Activated CD4-positive, alpha-beta T cell treated with anti-CD3 and anti-CD28 coated beads, Interleukin-2, amount 50 U/mL, for 48 hours (primary cell): ENCODE measurements around the gene GMDS.

Experiments
- DNase-seq, 2 experiments: peaks; one replicate each; pipeline ENCODE4 v3.0.0-alpha.2; 2020

GMDS gene

DNA sequence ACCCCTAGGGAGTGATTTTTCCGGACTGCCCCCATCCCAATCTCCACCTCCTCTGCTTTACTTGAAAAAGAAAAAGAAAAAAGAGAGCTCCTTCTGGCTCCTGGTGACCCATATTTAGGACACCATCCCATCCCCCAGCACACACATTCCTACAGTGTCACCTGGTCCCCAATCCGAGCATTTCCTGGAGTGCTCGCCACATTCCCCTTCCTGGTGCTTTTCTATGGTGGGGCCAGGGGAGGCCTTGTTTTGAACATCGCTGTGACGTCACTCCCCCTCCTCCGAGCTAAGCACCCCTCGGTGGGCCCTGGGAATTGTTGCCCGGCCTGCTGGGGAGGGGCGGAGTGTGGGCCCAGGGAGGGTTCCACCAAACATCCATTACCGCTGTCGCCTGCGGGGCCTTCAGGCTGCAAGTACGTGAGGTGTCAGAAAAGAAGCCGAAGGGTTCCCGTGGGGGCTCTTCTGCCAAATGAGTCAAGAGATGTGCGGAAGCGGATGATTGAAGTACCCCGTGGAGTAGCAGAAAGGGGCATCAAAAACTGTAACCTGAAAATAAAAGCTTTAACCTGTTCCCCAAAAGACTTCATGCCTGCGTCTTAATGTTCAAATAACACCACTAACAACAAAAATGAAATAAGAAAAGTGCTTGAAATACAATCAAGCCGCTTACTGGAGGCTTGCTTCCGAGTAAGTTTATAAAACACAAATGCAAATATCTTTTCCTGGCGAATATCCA is 638.5 kb downstream of the GMDS start:
- DNase-seq, result peak in 1 of 2 experiments; percentile 10

DNA sequence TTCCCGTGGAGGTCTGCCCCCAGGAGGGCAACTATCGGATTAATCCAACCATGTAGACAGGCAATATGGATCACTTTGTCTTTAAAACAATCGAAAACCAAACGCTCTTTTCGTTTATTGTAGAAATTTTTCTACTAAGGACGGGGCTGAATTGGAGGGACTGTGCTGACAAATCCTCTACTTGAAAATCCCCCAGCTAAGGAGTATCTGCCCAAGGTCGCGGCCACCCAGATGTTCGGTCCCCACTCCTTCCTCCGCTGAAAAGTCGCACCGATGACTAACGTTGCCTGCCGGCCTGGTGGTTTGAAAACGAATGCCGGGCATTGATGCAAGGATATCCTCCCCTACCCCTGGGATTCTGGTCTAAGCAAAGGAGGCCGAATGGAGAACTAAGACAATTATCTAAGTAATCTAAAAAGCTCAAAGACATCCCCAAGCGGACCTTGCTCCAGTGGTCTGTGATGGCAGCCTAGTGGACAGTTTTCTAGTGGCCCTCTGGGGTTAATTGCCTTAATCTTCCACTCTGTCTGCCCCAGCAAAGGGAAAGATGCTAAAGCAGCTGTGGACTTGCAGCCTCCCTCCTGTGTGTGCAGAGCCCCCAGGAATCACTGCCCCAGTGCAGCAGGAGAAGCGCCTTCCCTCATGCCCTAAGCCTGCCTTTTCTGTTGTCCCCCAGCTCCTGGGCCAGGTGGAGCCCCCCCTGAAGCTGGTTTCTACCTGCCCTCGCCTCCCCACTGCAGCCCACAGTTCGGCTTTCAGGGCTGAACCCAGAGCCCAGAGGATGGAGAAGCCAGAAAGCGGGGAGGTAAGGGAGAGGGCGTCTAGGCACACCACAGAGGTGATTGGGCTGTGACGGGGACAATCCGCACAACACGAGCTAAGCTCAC is 639.3 kb downstream of the GMDS start:
- DNase-seq, result peak in 1 of 2 experiments; percentile 17

DNA sequence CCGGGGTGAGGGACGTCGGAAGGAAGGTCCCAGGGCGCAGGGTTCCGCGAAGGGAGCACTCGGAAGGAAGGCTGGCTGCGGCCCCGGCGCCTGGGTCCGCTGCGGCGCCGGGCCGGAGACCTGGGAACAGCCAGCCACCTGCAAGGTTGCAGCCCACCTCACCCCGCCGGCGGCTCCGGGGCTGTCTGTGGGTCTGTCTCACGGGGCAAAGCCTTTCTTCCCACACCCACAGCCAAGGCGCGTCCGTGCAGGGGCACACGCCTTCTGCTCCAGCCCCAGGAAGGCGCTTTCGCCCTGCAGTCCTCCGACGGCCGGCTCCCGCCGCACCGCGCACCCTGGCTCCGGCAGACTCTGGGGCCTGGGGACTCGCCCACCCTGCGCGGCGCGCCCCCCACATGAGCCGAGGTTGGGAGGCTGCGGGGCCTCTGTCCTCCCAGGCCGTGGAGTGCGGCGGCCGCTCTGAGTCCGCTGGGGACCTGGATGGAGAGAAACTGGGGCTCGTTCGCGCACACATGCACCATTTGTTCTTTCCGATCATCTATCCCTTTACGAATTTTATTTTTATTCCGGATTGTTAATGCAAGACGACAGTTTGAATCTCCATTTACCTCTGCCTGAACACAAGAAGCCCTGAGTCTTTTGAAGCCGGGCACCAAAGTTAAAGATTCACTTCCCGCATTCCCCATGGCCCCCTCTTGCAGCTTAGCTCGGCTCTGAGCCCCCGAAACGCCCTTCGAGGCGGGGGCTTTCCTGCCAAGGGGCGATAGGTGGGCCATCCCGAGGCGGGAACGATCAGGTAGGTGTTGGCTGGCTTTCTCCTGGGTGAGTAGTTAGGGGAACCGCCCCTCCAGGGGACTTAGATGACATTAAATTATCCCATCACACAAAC is 640.2 kb downstream of the GMDS start:
- peak in 1 of 2 experiments; percentile 14 for DNase-seq

DNA sequence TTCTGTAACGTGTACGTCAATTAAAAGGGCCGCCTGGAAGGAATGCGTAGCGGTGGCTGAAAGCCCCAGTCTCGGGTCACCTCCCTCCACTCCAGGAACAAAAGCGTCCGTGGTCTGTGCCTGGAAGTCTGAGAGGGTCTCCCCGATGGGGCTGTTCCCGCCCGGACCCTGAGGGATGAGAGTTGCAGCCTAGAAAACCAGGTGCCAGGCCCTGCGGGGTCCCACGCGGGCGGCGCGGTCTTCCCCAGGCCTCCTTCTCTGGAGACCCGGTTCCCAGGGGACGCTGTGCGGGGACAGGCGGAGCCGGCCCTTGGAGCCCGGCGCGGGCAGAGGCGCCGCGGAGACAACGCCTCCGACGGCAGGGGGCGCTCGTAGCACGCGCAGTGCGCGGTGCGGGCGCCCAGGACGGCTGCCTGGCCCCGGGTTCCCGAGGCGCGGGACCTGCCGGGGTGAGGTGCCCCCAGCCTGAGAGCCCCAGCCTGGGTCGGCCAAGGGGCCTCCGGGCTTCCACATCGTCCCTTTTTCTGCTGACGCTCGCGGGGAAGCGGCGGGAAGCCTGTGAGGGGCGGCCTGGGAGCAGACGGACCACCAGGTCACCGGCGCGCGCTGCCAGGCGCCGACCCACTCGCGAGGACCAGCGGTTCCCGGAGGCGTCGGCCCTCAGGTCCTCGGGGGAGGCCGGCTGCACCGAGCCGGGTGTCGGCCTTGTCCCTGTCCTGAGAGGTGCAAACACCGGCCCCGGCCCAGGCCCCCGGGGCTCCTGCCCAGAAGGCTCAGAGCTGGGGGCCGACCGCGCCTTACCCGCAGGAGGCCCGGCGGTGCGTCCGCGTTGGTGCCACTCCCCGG is 641.0 kb downstream of the GMDS start:
- peak; percentile 68 to 69 for DNase-seq

DNA sequence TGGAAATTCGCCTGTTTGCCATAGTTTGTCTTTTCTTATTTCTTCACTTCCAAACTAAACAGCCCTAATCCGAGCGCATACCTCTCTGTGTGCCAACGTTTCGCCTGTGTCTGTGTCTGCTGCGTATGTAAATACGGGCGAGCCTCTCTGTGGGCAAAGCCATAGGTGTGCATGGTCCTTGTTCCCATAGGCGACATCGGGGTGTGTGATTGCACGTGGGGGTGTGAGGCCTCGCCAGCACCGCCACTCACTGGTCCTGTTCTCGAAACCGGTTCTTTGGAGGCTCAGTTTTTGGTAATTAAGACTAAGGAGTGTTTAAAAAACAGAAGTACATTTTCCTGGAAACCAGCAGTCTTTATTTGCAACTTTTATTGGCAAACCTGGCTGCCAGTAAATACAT is 641.7 kb downstream of the GMDS start:
- DNase-seq, result no peak

DNA sequence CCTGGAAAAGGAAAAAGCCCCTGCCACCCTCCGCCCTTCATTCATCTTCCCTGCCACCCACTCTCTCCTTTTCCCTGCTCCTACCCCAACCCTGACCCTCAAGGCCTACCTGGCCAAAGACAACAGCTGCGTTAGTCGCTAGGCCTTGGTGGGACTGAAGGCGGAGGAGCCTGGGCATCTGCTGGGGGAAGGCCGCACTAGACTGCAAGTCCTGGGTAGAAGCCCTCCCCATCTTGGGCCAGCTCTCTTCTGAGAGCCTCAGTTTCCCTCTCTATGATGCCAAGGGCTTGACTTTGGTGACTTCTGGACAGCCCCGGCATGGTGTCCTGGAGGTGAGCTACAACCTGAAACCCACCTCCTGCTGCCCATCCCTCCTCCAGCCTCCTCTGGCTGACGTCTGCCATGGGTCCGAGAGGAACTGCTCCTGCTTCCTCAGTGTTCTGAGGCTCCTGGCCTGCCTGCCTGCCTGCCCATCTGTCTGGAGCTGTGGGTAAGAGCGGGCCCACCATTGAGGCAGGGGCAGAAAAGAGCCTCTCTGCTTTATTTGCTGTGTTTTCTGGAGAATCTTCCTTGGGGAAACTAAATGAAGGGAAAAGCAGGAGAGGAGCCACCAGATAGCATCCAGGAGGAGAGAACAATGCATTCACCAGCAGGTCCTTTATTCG is 643.2 kb downstream of the GMDS start:
- DNase-seq, result no peak

DNA sequence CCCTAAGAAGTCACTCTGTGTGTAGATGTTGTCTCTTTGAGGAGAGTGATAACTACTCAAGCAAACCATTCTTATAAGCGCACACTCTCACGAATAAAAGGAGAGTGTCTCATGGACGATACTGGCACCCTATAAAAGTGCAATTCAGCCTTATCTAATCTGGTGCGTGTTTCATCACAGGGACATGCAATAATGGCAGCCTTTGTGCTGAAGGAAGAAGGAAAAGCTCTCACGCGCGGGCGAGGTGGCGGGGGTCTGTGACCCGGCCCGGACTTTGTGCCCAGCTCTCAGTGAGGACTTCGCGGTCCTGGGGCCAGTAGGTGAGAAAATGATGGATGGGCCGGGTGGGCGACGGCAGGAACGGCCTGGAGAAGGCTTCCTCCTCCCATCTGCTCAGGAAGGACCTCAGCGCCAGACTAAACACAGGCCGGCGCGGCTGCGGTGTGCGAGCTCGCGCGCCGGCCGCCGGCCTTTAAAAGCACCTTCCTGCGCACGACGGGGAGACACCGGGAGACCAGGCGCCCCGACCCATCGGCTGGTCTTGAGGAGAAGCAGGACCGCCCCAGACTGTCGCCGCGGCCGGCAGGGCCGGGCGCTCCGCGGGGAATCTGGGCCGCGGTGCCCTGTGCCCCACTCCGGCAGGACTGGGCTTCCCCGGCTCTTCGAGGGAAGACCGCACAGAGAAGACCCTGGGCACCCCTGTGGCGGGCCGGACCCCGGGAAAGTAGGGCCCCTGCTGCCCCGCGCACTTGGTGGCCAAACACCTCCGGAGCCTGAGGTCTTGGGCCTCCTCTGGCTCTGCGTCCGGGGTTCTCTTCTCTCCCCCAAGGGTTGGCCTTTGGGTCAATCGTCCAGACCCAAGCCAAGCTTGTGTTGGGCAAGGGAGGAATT is 644.0 kb downstream of the GMDS start:
- no peak for DNase-seq

DNA sequence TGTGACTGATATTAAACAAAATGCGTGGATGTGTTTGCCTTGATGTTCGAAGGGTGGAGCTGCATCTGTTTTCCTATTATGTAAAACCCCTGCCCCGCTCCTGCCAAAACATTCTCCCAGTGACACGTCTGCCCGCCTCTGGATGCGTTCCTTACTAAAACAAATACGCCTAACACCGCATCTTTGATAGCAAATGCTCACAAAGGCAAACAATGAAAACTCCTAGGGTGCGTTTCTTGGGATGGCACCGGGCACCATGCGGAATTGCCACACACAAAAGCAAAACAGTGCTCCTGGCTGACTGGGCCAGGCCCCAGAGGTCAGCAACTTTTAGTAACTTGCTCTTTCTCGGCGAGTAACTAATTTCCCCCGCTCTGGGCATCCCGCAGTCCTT is 644.6 kb downstream of the GMDS start:
- DNase-seq, result no peak

DNA sequence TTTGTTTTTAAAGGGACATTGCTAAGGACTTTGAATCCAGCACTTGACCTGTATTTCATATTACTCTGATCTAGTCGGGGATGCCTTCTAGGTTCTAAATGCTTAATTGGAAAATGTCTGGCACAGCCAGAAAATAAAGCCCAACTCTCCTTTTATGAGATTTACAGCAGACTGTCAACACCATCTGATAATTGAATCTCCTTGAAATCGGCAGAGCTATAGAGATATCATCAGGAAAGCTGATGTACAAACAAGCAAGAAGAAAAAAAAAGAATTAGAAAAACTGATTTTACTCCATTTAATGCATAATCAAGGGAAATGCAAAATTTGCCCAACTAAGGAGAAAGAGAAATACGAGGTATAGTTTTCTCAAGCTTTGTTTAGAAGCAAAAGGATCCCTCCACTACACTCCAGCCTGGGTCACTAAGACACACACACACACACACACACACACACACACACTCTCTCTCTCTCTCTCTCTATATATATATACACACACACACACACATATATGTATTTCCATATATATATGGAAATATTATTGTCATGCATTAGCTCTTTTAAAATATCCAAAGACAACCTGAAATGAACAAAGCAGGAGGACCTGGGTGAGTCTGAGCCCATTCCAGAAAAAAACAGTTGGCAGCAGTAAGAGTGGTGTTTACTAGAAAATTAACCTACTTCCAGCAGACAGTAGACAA is 645.2 kb downstream of the GMDS start:
- DNase-seq, result no peak

DNA sequence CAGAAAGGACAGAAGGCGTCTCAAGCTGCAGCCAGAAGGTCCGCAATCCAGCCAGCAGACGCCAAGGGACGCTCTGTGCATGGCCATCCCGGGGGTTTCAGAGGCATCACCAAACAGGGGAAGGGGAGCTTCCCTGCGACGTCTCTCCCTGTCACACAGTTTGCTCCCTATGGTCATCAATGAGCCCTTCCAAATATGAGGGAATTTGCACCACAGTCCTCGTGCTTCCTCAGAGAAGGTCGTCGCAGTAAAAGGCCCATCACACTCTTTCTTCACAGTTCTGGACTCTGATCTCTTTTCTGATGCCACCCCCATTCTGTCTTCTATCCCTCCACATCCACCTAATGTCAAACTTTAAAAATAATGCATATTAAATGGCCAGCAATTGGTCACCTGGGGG is 645.9 kb downstream of the GMDS start:
- DNase-seq, result no peak

DNA sequence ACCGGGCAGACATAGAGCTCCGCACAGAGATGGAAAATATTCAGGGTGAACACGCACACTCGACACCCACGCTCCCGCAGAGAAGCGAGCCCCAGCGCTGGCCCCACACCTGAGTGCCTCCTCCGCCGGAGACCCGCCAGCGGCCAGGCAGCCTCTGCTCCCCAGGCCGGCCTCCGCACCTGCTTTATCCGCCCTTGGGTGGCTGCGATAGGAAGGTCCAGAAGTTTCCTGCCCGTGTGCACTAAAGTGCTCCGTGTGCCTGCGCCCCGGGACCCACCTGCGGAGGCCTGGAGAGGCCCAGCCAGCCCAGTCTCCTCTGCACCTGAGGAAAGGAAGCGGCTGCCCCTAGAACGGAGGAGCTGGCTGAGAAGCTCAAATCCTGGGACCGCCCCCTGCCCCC is 646.5 kb downstream of the GMDS start:
- DNase-seq, result no peak

DNA sequence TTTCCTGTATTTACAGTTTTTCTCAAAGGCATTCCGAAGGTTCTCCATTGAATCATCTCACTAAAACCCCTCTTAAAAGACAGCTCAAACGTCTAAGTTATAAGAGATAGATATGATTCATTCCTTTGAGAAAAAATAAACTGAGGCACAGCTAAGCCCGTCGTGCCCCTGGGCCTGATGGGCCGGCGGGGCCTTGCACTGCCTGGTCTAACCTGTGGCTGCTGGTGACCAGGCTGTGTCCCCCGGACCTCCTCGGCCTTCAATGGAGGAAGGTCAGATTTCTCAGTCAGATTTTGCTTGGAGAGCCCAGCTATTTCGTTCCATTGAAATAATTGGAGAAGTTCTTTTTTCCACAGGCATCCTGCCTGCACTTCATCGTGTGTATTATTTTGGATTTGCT is 647.0 kb downstream of the GMDS start:
- no peak for DNase-seq

DNA sequence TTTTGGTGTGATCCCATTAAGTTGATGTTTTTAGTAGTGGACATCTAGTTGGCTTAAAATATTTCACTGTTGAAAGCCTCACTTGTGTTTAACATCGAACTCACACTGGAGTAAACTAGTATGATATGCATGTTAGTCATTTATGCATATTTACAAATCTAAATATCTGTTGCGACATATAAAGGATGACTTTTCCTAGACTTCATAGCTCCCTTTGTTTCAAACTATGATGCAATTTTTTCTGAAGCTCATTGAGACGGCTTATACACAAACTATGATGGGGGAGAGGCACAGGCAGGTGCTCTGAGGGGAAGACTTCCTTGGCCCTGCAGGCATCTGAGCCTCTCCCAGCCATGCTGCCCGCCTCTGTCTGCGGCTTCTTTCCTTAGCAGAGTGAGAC is 647.5 kb downstream of the GMDS start:
- DNase-seq, result no peak

DNA sequence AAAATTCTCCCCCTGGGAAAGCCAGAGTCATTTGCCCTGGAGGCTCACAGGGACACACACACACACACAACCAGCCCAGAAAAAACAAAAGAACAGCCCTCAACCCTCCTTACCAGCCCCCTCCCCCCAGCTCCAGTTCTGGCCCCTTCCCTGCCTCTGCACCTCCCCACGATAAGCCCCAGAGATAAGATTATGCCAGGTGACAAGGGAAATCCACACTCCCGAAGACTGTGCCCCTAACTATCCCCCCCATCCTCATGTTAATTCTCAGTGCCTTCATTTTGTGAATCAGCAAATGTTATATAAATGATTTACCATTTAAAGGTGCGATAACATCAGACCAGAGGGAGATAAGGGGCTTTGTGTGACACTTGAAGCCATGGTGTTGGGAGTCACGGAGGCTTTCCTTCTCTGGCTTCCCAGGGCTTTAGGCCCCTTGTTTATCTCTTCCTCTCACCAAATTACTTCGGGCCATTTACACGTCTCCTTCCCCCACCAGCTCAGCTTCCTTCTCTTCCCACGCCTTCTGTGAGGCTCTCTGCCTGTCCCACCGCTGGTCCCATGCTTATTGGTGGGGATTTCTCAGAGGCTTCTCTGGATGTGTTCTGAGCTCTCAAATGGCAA is 648.2 kb downstream of the GMDS start:
- no peak for DNase-seq

DNA sequence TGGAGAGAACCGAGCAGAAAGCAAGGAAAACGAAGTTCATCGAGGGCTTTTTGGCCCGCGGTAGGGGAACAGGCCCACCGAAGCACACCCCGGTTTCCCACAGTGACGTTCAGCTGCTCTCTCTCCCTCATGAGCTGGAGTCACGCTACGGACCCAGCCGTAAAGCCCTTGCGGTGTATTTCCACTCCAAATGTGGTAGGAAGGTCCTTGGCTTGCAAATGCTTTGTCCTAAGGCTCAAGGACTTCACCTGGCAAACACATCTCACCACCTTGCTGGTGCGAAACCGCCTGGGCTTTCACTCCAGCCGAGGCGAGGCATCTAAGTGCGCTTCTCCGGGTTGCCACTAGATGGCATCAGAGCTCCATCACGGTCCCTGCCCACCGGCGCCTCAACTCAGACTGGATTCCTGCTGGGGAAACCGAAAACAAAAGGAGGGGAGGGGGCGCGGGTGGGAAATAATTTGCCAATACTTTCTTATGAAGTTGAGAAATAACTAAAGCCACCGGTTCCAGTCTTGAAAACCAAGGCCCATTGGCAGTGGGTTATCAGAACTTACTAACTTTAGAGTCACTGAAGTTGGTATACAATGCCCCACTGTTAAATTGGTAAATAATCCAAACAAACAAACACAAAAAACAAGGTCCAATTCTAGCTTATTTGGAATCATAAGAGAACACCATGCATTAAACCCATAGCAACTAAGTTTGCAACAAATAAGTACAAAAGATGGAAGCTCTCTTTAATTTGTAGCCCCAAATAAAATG is 649.1 kb downstream of the GMDS start:
- DNase-seq, result peak; percentile 56 to 69

DNA sequence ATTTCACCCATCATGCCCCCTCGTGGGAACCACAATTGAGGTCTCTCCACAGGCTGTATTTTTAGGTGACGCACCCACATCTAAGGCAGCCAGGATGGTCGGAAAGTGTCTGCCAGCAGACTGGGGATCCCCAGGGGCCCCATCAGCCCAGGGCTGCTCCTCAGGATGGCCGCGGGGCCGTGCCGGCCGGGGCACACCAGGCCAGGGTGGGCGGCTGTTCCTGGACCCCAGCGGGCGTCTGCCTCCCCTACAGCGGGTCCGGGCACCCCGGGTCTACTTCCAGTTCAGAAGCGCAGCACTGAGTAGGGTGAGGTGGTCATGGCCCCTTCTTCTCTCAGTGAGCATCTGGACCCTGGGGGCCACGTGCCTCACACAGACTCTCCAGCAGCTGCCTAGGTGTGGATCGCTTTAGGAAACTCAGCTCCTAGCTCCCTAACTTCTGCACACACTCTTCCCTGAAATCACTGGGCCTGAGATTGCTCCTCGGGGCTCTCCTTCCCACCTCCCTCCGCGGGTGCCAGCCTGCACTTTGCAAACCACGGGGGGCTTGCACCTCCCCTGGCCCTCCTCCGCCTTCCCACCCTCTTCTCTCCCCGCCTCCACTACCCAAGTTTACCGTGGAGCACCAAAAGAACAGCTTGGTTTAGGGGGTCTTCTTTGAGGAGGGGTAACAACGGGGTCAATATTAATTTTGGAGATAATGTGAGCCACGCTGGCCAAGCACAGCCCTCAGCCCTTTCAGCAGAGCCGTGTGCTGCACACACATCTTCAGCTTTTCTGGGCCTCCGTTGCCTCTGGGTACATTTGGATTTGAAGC is 649.9 kb downstream of the GMDS start:
- DNase-seq, result no peak

DNA sequence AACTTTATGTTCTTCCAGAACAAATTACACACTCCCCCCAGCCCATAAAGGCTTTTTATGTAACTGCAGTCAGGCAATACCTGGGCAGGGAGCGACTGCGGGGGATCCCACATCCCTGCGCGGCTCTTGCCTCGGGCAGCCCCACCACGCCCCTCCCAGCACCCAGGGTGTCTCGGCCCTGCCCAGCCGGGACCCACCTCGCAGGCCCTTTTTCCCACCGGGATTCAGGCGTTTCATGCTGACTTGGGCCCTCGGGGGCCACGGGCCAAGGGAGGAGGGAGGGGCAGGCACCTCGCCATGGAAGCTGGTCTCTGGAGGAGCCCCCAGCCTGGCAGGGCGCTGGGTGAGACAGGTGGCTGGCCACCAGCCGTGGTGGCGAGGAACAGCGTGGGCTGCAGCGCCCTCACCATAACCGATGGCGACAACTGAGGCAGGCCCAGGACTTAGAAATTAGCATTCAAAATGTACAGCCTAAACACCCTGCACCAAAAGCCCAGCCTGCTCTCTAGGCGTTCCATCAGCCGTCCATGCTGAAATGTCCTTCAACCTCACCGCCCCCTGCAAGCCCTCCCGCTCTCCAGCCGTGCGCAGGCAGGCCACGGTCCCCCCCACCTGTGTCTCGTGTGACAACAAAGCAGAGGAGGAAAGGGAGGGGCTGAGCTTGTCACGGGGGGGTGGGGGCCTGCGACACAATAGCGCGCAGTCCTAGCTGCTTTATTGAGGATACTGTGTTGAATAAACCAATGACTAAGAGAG is 650.8 kb downstream of the GMDS start:
- no peak for DNase-seq
